HG02884 (cell line): ENCODE measurements around the gene AP2M1.
A peak's percentile ranks its signal among the peaks of the same experiment; 100 is the strongest.

Experiments used
- ATAC-seq: cut with Tn5 transposase; IDR thresholded peaks from one replicate; pipeline ENCODE4 v1.9.1; 2021; ENCODE audit warnings: mild to moderate bottlenecking, moderate library complexity; ENCODE audit not compliant: unreplicated experiment

Gene AP2M1

DNA sequence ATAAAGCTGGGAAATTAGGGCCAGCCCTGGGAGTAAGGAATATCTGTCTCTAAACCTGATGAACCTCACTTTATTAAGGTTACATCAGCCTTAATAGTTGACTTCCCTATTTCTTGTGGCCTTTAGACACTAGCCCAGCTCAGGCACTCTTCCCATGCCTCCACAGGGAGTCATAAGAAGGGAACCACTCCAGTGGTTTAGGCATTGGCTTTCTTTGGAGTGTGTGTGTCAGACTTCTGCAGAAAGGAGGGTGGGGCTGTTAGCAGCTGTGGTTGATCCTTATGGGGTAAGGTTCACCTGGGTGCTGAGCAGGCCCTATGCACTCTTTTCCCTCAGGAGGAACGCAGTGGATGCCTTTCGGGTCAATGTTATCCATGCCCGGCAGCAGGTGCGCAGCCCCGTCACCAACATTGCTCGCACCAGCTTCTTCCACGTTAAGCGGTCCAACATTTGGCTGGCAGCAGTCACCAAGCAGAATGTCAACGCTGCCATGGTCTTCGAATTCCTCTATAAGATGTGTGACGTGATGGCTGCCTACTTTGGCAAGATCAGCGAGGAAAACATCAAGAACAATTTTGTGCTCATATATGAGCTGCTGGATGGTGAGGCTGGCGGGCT, 4.0 kb downstream of the AP2M1 start:
- no peak for ATAC-seq

DNA sequence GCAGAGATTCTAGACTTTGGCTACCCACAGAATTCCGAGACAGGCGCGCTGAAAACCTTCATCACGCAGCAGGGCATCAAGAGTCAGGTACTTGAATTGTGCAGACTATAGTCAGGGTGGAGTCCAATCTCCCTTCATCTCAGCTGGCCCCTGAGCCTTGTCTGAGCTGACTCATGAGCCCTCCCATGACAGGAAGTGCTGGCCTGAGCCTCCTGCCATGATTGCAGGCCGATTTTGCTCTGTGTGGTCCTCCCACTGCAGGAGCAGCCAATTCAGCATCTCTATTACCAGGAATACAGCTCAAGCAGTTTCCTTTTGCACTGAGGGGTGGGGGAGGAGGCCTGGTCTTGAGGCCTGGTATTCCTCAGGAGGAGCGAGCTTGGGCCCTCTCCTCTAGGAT, 5.5 kb downstream of the AP2M1 start:
- no peak for ATAC-seq

DNA sequence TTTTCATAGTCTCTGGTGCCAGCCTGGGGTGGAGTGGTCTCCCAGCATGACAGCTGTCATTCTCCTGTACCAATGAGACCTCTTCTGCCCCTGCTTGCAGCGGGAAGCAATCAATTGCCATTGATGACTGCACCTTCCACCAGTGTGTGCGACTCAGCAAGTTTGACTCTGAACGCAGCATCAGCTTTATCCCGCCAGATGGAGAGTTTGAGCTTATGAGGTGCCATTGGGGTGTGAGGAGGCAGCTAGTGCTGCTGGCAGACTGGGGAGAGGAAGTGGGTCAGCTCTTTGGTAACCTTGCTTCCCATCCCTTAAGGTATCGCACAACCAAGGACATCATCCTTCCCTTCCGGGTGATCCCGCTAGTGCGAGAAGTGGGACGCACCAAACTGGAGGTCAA, 6.9 kb downstream of the AP2M1 start:
- ATAC-seq: no peak

DNA sequence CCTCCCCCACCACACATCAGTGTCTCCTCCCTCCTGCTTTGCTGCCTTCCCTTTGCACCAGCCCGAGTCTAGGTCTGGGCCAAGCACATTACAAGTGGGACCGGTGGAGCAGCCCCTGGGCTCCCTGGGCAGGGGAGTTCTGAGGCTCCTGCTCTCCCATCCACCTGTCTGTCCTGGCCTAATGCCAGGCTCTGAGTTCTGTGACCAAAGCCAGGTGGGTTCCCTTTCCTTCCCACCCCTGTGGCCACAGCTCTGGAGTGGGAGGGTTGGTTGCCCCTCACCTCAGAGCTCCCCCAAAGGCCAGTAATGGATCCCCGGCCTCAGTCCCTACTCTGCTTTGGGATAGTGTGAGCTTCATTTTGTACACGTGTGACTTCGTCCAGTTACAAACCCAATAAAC, 9.0 kb downstream of the AP2M1 start:
- ATAC-seq: no peak

DNA sequence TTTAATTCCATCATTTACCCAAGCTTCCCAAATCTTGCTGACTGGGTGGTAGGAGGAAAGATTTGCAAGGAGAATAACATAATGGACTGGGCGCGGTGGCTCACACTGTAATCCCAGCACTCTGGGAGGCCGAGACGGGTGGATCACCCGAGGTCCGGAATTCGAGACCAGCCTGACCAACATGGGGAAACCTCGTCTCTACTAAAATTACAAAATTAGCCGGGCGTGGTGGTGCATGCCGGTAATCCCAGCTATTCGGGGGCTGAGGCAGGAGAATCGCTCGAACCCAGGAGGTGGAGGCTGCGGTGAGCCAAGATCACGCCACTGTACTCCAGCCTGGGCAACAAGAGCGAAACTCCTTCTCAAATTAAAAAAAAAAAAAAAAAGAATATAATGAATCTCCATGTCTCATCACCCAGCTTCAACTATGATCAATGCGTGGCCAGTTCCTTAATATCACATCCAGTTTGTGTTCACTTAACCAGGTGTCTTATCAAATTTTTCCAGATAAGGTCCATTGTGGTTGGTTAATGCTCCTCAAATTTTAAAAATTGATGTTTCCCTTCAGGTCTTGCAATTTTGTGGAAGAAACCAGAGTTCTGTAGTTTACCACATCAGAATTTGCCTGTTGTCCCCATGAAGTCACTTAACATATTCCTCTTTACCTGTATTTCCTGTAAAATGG, 10.0 kb downstream of the AP2M1 start:
- no peak for ATAC-seq

DNA sequence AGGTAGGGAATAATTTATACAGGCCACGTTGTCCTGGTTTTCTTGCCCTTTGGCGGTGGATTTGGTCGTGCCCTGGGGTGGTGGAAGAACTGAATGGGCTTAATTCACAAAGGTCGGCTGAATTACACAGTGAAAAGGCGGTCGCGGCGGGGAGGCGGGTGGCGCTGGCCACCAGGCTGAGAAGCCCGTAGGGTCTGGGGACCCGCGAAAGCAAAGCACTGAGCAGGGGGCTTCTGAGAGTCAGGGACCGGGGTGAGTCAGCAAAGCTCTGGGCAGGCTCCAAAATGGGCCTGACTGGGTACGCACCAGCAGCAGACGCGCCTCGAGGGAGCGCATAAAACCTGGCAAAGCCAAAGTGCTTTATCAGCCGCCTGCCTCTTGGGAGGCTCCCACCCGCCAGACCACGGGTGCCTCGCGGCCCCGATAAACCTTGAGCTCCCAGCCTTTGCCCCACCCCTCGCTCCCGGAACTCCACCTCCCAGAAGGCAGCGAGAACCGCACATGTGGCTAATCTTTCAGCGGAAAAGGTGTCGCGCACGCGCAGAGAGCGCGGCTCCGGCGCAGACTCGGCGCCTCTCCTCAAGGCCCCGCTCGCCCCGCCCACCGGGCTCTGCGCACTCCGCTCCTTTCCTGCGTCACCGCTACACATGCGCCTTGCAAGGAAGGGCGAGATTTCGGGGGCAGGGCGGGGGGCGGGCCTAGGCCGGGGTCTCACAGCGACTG, 11.0 kb downstream of the AP2M1 start:
- ATAC-seq: peak; percentile 85

DNA sequence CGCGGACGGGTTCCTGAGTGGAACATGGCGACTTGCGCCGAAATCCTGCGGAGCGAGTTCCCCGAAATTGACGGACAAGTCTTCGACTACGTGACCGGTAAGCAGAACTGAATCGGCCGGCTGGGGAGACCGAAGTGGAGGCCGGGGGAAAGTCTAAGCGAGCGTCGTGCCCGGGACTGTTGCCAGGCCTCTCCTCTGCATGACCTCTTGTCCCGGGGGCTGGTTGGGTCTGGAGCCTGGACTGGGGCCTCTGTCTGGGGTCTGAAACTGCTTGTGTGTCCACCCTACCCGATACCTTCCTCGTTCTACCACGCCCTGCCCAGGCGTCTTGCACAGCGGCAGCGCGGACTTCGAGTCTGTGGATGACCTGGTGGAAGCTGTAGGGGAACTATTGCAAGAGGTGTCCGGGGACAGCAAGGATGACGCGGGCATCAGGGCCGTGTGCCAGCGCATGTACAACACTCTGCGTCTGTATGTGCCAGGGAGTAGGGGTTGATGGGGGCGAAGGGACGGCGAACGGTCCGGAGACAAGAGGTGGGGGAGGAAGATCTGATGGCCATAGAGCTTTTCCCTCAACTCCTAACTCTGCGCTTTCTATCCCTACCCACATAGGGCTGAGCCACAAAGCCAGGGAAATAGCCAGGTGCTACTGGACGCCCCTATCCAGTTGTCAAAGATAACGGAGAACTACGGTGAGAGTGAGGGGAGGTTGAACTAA, 11.7 kb downstream of the AP2M1 start, which contains the start of gene ABCF3:
ABCF3 (plus strand) TSS at position 16 of the 718 bp plus-strand sequence; CDS start at position 25, 9 bp downstream.
- ATAC-seq: peak; percentile 17

DNA sequence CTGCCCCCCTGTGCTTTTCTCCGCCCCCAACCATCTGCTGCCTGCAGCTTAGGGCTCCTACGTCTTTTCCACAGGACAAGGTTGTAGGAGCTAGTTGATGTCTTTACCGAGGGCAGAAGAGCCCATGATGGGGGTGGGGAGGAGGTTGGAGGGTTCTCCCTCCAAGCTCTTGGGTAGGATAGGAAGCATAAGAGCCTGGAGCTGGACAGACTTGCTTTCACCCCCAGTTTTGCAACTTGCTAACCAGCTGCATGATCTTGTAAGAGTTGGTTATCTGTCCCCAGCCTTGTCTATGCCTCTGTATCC, 12.2 kb downstream of the AP2M1 start:
- no peak for ATAC-seq

DNA sequence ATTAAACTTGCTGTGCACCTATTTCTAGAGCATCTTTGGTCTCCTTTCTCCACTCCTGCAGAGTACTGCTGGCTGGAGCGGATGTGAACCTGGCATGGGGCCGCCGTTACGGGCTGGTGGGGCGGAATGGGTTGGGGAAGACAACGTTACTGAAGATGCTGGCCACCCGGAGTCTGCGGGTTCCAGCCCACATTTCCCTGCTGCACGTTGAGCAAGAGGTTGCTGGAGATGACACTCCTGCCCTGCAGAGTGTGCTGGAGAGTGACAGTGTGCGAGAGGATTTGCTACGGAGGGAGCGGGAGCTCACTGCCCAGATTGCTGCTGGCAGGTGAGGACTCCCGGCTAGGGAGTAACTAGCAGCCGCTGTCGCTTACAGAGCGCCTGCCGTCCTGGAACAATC, 13.4 kb downstream of the AP2M1 start:
- no peak for ATAC-seq

DNA sequence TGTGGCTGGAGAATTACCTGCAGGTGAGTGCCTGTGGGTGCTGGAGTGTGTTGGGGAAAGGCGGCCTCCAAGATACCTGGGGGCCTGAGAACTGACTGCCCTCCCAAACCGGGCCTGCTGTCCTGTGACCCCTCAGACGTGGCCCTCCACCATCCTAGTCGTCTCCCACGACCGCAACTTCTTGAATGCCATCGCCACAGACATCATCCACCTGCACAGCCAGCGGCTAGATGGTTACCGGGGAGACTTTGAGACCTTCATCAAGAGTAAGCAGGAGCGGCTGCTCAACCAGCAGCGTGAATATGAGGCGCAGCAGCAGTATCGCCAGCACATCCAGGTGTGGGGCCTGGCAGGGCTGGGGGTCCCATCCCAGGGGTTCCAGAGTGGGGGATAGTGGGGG, 14.8 kb downstream of the AP2M1 start:
- ATAC-seq: no peak

DNA sequence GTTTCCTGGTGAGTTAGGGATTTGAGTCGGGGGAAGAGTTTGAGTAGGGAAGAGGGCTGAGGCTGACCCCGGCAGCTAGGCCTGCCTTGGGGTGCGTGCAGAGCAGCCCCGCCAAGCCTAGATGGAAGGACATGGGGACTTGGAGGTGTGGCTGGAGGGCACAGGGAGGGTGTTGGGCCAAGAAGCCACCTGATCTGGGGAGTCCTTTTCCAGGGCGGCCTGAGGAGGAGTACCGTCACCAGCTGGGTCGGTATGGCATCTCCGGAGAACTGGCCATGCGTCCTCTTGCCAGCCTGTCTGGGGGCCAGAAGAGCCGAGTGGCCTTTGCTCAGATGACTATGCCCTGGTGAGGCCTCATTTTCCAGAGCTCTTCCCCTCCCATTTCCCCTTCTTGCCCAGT, 18.2 kb downstream of the AP2M1 start:
- ATAC-seq: no peak

DNA sequence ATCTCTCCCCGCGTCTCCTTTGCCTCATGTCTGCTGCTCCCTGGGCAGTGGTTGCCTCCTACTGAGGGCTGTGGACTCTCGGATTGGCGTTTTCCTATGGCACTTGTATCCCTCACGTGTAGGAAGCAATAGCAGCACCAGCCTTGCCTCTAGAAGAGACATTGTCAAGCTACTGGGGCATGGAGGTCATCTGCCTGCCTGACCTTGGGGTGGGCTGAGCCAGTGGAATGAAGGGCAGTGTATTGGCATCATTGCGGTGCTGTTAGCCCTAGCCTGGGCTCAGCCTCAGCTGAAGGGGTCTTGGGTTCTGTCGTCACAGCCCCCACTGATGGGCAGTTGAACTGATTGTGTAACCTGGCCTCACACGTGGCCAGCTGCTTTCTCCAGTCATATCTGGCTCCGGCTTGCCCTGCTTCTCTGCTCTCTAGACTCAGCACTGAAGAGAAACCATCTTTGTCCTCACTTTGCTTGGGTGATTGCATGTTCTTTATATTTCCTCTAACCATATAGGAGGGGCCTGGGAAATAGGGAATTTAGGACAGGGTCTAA, 19.4 kb downstream of the AP2M1 start:
- no peak for ATAC-seq

DNA sequence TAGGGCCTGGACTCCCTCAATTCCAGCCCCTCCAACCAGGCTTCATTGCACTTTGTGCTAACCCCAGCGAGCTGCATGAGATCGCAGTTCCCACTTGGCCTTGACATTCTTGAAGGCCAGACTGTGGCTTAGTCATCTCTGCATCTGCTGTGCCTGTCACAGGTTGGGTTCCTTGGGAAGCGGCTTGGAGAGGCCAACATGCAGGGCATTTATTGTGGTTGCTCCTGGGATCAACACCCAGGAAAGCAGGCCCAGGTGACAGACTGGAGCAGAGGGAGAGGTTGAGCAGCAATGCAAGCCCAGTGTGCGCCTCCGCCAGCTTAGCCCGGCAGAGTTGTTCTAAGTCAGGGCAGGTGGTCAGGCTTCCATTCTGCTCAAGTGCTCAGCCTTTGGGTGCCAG, 21.9 kb downstream of the AP2M1 start:
- no peak for ATAC-seq

DNA sequence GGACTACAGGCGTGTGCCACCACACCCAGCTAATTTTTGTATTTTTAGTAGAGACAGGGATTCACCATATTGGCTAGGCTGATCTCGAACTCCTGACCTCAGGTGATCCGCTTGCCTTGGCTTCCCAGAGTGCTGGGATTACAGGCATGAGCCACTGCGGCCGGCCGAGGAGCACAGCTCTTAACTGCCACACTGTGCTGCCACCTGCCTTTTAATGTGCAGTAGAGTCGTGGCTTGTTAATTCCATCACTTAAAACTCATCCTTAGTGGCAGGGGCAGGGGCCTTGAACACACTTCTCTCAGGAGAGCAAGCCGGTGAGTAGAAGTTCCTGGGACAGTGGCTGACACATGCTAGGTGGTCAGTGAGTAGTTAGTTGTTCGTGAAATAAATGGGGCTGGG, 23.9 kb downstream of the AP2M1 start:
- no peak for ATAC-seq

DNA sequence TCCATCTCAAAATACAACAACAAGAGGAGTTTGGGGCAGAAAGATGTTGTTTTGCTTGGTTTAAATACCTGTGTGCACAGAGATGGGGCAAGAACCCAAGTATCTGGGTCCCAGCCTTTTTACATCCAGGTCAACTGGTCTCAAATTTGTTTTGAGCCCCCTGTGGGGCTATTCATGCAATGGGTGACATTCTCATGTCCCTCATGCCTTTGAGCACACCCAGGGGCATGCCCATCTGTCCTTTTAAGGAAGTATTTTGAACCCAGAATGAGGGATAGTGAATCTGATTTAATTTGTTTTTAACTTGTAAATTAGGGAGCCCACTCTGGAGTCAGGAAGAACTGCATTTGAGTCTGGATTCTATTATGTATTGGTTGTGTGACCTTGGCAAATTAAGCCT, 26.2 kb downstream of the AP2M1 start:
- no peak for ATAC-seq

DNA sequence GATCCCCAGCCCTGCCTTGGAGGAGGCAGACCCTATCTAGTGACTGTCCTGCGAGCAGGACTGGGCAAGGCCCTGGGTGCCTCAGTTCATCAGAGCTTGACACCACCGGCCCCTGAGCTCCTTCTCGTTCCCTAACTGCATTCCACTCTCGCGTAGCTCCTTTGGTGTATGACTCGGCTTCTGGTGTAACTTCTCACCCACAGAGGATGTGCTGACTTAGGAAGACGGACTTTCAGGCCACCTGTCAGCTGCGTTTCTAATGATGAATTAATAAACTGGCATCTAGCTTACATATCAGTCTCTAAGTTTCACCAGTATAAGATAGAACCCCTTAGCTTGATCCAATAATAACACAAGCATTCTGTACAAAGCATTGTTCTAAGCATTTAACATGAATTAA, 28.9 kb downstream of the AP2M1 start:
- ATAC-seq: no peak

DNA sequence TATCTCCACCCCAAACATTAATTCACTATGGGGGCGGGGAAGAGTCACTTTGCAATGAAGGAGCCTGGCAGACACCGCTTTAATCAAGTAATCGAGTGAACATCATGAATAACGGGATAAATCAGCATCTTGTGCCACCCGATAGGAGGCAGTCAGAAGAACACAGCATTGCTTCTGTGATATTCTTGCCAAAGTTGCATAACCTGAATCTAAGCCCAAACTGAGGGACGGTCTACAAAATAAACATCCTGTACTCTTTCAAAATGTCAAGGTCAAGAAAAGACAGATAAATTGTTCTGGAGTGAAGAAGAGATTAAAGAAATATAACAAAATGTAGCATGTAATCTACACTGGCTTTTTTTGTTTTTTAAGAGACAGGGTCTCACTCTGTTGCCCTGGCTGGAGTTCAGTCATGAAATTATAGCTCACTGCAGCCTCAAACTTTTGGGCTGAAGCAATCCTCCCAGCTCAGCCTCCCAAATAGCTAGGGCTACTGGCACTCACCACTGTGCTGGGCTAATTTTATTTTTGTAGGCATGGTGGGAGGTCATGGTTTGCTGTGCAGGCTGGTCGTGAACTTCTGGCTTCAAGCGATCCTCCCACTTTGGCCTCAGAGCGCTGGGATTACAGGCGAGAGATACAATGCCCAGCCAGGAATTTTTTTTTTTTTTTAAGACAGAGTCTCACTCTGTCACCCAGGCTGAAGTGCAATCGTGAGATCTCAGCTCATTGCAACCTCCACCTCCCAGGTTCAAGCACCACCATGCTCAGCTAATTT, 34.7 kb downstream of the AP2M1 start:
- no peak for ATAC-seq

DNA sequence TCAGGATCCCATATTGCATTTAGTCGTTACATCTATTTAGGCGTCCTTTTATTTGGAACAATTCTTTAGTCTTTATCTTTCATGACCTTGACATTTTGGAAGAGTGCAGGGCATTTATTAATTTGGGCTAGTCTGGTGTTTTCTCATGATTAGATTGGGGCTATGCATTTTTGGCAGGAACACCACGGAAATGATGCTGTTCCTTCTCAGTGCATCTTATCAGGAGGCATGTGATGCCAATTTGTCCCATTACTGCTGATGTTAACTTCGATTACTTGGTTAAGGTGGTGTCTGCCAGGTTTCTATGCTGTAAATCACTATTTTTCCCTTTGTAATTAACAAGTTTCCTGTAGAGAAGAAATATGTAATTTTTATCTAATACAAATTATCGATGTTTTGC, 36.6 kb downstream of the AP2M1 start:
- ATAC-seq: no peak

DNA sequence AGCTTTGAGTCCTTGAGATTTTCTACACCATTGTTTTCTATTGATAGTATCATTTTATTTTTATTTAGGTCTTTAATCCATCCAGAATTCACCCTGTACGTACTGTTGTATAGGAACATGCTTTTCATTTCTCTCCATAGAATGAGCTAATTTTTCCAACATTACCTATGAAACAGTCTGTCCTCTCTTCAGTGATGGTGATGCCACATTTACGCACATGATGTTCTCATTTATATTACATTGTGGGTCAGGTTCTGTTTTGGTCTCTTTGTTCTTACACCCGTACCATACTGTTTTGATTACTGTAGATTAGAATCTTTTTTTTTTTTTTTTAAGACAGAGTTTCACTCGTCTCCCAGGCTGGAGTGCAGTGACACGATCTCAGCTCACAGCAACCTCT, 37.1 kb downstream of the AP2M1 start:
- ATAC-seq: no peak

DNA sequence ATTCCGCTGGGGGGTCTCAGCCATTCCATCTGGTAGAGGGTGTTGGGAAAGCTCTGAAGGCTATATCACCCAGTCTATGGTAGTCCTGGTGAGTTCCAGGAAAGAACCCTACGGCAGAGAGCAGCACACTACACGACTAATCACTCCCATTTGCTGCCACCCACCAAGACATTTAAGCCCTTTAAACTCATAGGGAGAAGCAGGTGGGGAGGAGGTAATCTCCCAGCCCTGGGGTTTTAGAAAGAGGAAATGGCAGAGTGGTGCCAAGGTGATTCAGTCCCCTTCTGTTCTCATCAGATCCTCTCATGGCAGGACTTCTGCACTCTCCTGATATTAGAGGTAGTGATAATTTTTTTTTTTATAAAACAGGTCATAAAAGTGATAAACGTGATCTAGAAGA, 44.2 kb downstream of the AP2M1 start:
- no peak for ATAC-seq

DNA sequence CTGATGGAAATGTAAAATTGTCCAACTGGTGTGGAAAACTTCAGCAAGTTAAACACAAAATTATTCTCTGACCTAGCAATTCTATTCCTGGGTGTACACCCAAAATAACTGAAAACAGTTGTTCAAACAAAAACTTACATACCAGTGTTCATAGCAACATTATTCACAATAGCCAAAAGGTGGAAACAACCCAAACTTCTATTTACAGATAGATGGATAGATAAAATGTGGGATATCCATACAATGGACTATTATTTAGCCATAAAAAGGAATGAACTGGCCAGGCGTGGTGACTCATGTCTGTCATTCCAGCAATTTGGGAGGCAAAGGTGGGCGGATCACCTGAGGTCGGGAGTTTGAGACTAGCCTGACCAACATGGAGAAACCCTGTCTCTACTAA, 47.9 kb downstream of the AP2M1 start:
- no peak for ATAC-seq
